HepG2 (cell line): ENCODE results near the gene FGF14. TPM values are rescaled to one million over a fixed set of nuclear protein-coding genes. Genes with fewer than 3 reads are reported as not detected.

ENCODE experiments used
- ATAC-seq: fragments of 200-7000 bp; cut with Tn5 transposase; 3 replicates; pipeline ENCODE4 v1.9.1; 2020; ENCODE audit warnings: mild to moderate bottlenecking, moderate library complexity
- BruUV-seq: library from RNA; stranded (reverse); fragments of 400-500 nt; replicated peaks from 2 replicates; lab custom pipeline; 2021; lab: Mats Ljungman, UMichigan
- CTCF ChIA-PET: fragments of 300-600 bp; formaldehyde crosslinking; extraction: SDS; loops from one replicate; lab custom pipeline; 2021; ENCODE audit warnings: low total read pairs, inconsistent platforms, low intra/inter-chr PET ratio; lab: Yijun Ruan, JAX
- POLR2A ChIA-PET: fragments of 350-600 bp; sonication (Branson Sonifier 250); formaldehyde crosslinking; loops from one replicate; lab custom pipeline; 2020; ENCODE audit warnings: antibody characterized with exemption, inconsistent platforms; lab: Yijun Ruan, JAX
- DNase-seq: peaks from one replicate; pipeline ENCODE4 v3.0.0-alpha.2; 2015; ENCODE audit warnings: low spot score
- FAIRE-seq: peaks from 3 replicates; lab custom pipeline; 2011; peaks lifted over from hg19 to GRCh38; lab: Jason Lieb, UNC
- H2AFZ ChIP-seq: one replicate; pipeline ENCODE4 v1.6.1; 2011; ENCODE audit warnings: low read length, inconsistent platforms
- H3K27ac ChIP-seq: fragments of 300-600 bp; 3 replicates; pipeline ENCODE4 v1.8.0; 2011; ENCODE audit warnings: mixed run types, mild to moderate bottlenecking, mixed read lengths, low read length, inconsistent platforms; ENCODE audit not compliant: insufficient read depth; ENCODE audit errors: extremely low read length
- H3K27me3 ChIP-seq, 2 experiments: fragments of 200-600 bp in 1 of 2; 2 replicates in 1 of 2; 3 replicates in 1 of 2; pipeline versions ENCODE4 v1.6.0 to v1.8.0; 2011; ENCODE audit warnings: low read length in 2 of 2, mild to moderate bottlenecking in 2 of 2, moderate library complexity in 2 of 2, inconsistent platforms in 1 of 2; ENCODE audit not compliant: insufficient read depth in 2 of 2, control insufficient read depth in 1 of 2
- H3K36me3 ChIP-seq, 2 experiments: fragments of 200-600 bp in 1 of 2; replicated peaks in 1 of 2; 2 replicates in 1 of 2; 3 replicates in 1 of 2; pipeline versions ENCODE4 v1.5.1 to v1.8.0; 2011; ENCODE audit warnings: low read length in 2 of 2, inconsistent platforms in 1 of 2; ENCODE audit not compliant: insufficient read depth in 2 of 2, control insufficient read depth in 1 of 2
- H3K4me1 ChIP-seq: 2 replicates; pipeline ENCODE4 v1.5.1; 2012; ENCODE audit warnings: low read length, inconsistent platforms; ENCODE audit not compliant: insufficient read depth
- H3K4me2 ChIP-seq: 2 replicates; pipeline ENCODE4 v1.6.0; 2011; ENCODE audit warnings: low read depth, low read length, inconsistent platforms
- H3K4me3 ChIP-seq, 3 experiments: fragments of 200-600 bp in 1 of 3; sonication (generic), shearing (Covaris generic) in 1 of 3; replicated peaks in 1 of 3; 2 replicates each; pipeline ENCODE4 v1.5.1; 2011 to 2016; ENCODE audit warnings: low read length in 3 of 3, inconsistent platforms in 2 of 3, low read depth in 2 of 3, mild to moderate bottlenecking in 2 of 3, control low read depth in 1 of 3, mixed read lengths in 1 of 3; ENCODE audit not compliant: insufficient read depth in 1 of 3
- H3K79me2 ChIP-seq: one replicate; pipeline ENCODE4 v1.6.1; 2011; ENCODE audit warnings: low read length, inconsistent platforms; ENCODE audit not compliant: insufficient read depth
- H3K9ac ChIP-seq: 2 replicates; pipeline ENCODE4 v1.6.0; 2011; ENCODE audit warnings: mild to moderate bottlenecking, low read depth, low read length, inconsistent platforms; ENCODE audit not compliant: insufficient read depth
- H3K9me3 ChIP-seq: 2 replicates; pipeline ENCODE4 v1.5.1; 2012; ENCODE audit warnings: mild to moderate bottlenecking, low read length
- H4K20me1 ChIP-seq: 2 replicates; pipeline ENCODE4 v1.6.0; 2011; ENCODE audit warnings: inconsistent platforms, mild to moderate bottlenecking, low read length, moderate library complexity; ENCODE audit not compliant: insufficient read depth
- DNMT3B ChIP-seq: conservative IDR thresholded peaks from 2 replicates; pipeline ENCODE4 v1.6.1; 2016; ENCODE audit warnings: missing biosample characterization, control low read depth
- ELF3 ChIP-seq: IDR thresholded peaks from 2 replicates; pipeline ENCODE4 v1.6.1; 2016; ENCODE audit warnings: missing genetic modification reagents, missing compliant biosample characterization
- HDAC2 ChIP-seq: sonication (generic); formaldehyde crosslinking; IDR thresholded peaks from 2 replicates; pipeline ENCODE4 v1.4.0; 2020; ENCODE audit warnings: missing genetic modification reagents
- ISX ChIP-seq: sonication (generic); formaldehyde crosslinking; conservative IDR thresholded peaks from 2 replicates; pipeline ENCODE4 v1.5.0; 2020; ENCODE audit warnings: missing genetic modification reagents
- KLF11 ChIP-seq: IDR thresholded peaks from 2 replicates; pipeline ENCODE4 v1.6.1; 2016; ENCODE audit warnings: missing compliant biosample characterization
- MEIS2 ChIP-seq: sonication (generic); formaldehyde crosslinking; IDR thresholded peaks from 2 replicates; pipeline ENCODE4 v1.9.0; 2021; ENCODE audit warnings: mild to moderate bottlenecking, missing genetic modification reagents
- NFIB ChIP-seq: sonication (generic); formaldehyde crosslinking; IDR thresholded peaks from 2 replicates; pipeline ENCODE4 v1.9.0; 2021; ENCODE audit warnings: missing genetic modification reagents, mild to moderate bottlenecking, borderline replicate concordance
- RXRB ChIP-seq: IDR thresholded peaks from 2 replicates; pipeline ENCODE4 v1.6.1; 2016; ENCODE audit warnings: borderline replicate concordance, missing genetic modification reagents, missing compliant biosample characterization
- SMYD3 ChIP-seq: sonication (generic); formaldehyde crosslinking; IDR thresholded peaks from 2 replicates; pipeline ENCODE4 v1.8.1; 2023; ENCODE audit warnings: mild to moderate bottlenecking, missing genetic modification reagents
- SSRP1 ChIP-seq: IDR thresholded peaks from 2 replicates; pipeline ENCODE4 v1.6.1; 2016; ENCODE audit warnings: control low read depth
- TEAD3 ChIP-seq: optimal IDR thresholded peaks from 2 replicates; pipeline ENCODE3; 2016; ENCODE audit warnings: borderline replicate concordance
- U2AF1 ChIP-seq: fragments of 200-400 bp; formaldehyde crosslinking; optimal IDR thresholded peaks from 2 replicates; pipeline ENCODE3; 2017; ENCODE audit warnings: mild to moderate bottlenecking, low read depth, low read length
- ZFAT ChIP-seq: sonication (generic); formaldehyde crosslinking; conservative IDR thresholded peaks from 2 replicates; pipeline ENCODE4 v1.8.1; 2023; ENCODE audit warnings: missing genetic modification reagents, inconsistent platforms
- ZFP90 ChIP-seq: sonication (generic); formaldehyde crosslinking; IDR thresholded peaks from 2 replicates; pipeline ENCODE4 v1.8.0; 2022; ENCODE audit warnings: missing genetic modification reagents, mild to moderate bottlenecking, inconsistent platforms, borderline replicate concordance
- ZNF33A ChIP-seq: sonication (generic); formaldehyde crosslinking; IDR thresholded peaks from 2 replicates; pipeline ENCODE4 v1.5.1; 2020; ENCODE audit warnings: missing genetic modification reagents, mild to moderate bottlenecking, moderate library complexity, borderline replicate concordance
- ZNF550 ChIP-seq: sonication (generic); formaldehyde crosslinking; IDR thresholded peaks from 2 replicates; pipeline ENCODE4 v1.4.0; 2020; ENCODE audit warnings: mild to moderate bottlenecking, missing genetic modification reagents, borderline replicate concordance
- ZNF615 ChIP-seq: sonication (generic); formaldehyde crosslinking; IDR thresholded peaks from 2 replicates; pipeline ENCODE4 v1.5.0; 2020; ENCODE audit warnings: mild to moderate bottlenecking, missing genetic modification reagents, borderline replicate concordance
- ZNF703 ChIP-seq: sonication (generic); formaldehyde crosslinking; IDR thresholded peaks from 2 replicates; pipeline ENCODE4 v1.5.1; 2020; ENCODE audit warnings: missing genetic modification reagents, mild to moderate bottlenecking, moderate library complexity, borderline replicate concordance
- ZNF782 ChIP-seq: sonication (generic); formaldehyde crosslinking; IDR thresholded peaks from 2 replicates; pipeline ENCODE4 v1.4.0; 2020; ENCODE audit warnings: missing genetic modification reagents, mild to moderate bottlenecking, borderline replicate concordance
- WGBS: methylation state at CpG from one replicate; pipeline ENCODE4 v1.1.6; 2017; ENCODE audit warnings: low lambda C conversion rate; 5-methylcytosine and 5-hydroxymethylcytosine counted together
- in situ Hi-C: cut with HindIII; loops from 2 replicates; pipeline ENCODE4 v1.10.0; 2017; ENCODE audit warnings: low pct_unique_long_range_greater_than_20kb; ENCODE audit not compliant: extremely low pct_ligation_motif_present
- intact Hi-C: fragments of 100-400 bp; cut with micrococcal nuclease; formaldehyde crosslinking; loops from one replicate; pipeline ENCODE4 v1.10.0; 2022; ENCODE audit not compliant: unreplicated experiment
- polyA plus RNA-seq, 8 experiments: library from polyadenylated mRNA; depleted of rRNA in 3 of 8; stranded (reverse) in 7 of 8; unstranded in 1 of 8; fragments of >200 nt; fragmentation: Illumina TruSeq in 4 of 8; extraction: Trizol in 4 of 8; gene quantifications; 2 replicates each; pipeline versions ENCODE4 v1.2.1 to v1.2.3, GENCODE V29; 2011 to 2016; ENCODE audit warnings: low read depth in 4 of 8, missing spikeins in 1 of 8, mixed read lengths in 1 of 8; ENCODE audit not compliant: insufficient read depth in 1 of 8
- total RNA-seq, 5 experiments: library from RNA; depleted of rRNA; stranded (reverse); fragments of >200 nt; fragmentation: Illumina TruSeq; extraction: Trizol; gene quantifications; 2 replicates each; pipeline ENCODE4 v1.2.3, GENCODE V29; 2016; ENCODE audit warnings: low read depth in 1 of 5
- TF ChIP-seq, protein P1 (sequence below): IDR thresholded peaks from 2 replicates; pipeline ENCODE4 v1.6.1; 2016; ENCODE audit warnings: missing genetic modification reagents, missing compliant biosample characterization

Gene FGF14
- total and polyA plus RNA-seq, 2 of the 13 experiments (the other 11 are each of a cell fraction or from before 2014, with no cell fraction given), result not detected

DNA sequence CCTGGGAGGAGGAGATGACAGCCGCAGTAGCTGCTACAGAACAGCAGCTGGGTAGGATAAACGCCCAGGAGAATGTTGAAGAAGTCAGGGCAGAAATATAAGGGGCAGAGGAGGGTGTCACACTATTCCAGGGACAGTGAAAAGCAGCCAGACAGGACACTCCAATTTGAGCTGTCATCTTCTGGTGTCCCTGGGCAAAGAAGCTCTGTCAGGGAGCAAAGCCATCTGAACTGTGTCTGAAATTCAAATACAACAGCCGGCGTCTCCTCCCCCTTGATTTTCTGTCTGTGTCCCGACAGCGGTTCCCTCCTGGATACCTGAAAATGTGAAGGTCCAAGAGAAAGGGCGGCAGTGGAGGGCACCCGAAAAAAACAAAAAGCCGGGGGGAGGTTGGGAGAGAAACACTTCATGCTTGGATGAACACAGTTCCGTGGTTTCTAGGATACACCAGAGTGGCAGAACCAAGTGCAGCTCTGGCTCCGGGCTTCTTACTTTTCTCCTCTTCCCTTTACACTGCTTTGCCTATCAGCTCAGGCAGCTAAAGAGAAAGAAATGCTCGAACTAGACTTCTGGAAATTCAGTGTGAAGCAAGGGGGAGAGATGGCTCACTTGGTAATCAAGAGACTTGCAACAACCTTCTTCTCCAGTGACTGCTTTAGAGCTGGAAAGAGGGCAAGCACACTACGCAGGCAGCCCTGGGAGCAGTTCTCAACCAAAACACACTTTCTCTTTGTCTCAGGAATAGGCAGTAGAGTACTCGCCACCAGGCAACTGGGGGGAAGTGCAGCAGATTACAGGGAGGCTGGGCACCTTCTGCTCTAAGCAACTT, 483.8 kb downstream of the FGF14 start:
- POLR2A ChIA-PET, result no interaction called here
- no peak overlapping the region for H3K4me2 ChIP-seq
- FAIRE-seq, result no peak
- no peaks in the 10 kb centered on the region for H4K20me1 ChIP-seq
- no peaks in the 10 kb centered on the region for H3K36me3 ChIP-seq
- H3K4me3 ChIP-seq, result no peak overlapping the region
- 3% methylated on average over 13 of the region's 14 CpGs for WGBS
- TF ChIP-seq HDAC2 (CRISPR knock-in tag) (no peak), NFIB (CRISPR knock-in tag) (no peak), ELF3 (CRISPR knock-in tag) (no peak), MEIS2 (CRISPR knock-in tag) (no peak), ZNF33A (CRISPR knock-in tag) (no peak), U2AF1 (no peak), SMYD3 (CRISPR knock-in tag) (no peak), TEAD3 (CRISPR knock-in tag) (no peak), ZNF703 (CRISPR knock-in tag) (no peak), RXRB (no peak), DNMT3B (CRISPR knock-in tag) (no peak), ZNF550 (CRISPR knock-in tag) (no peak), ZFAT (no peak), ZFP90 (CRISPR knock-in tag) (no peak), KLF11 (CRISPR knock-in tag) (no peak), ZNF782 (CRISPR knock-in tag) (no peak), SSRP1 (CRISPR knock-in tag) (no peak), ZNF615 (CRISPR knock-in tag) (no peak), ISX (CRISPR knock-in tag) (no peak)
- TF ChIP-seq, protein P1, sequence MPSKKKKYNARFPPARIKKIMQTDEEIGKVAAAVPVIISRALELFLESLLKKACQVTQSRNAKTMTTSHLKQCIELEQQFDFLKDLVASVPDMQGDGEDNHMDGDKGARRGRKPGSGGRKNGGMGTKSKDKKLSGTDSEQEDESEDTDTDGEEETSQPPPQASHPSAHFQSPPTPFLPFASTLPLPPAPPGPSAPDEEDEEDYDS, result no peak
- TF ChIP-seq, all 625 proteins: peak for 0
- DNase-seq (no peak), ATAC-seq (peak; percentile 72)
- Histone ChIP-seq H3K9ac (no peak overlapping the region), H2AFZ (no peak overlapping the region), H3K9me3 (no peaks in the 10 kb centered on the region), H3K27me3 (peaks cover 0 to 27% of the 10 kb centered on the region in 2 experiments; a peak in 4 of 5 replicates), H3K4me1 (no peaks in the 10 kb centered on the region), H3K79me2 (no peaks in the 10 kb centered on the region), H3K27ac (no peak overlapping the region)
- BruUV-seq, result no TSS peak
- in situ Hi-C loops, result no loop called here
- CTCF ChIA-PET, result no interaction called here
- intact Hi-C loops, result loop anchor here (5.0 kb wide), 1 partner anchor 406 kb away; no protein-coding TSS in a partner anchor
